Mucosa of gallbladder (tissue), 1 donor: ENCODE results near the gene FOXL2. TPM values are rescaled to one million over a fixed set of nuclear protein-coding genes. Genes with fewer than 3 reads are reported as not detected.

Source experiments
- DNase-seq: peaks from one replicate; pipeline ENCODE4 v3.0.0-alpha.2; 2020; ENCODE audit warnings: low spot score
- total RNA-seq: library from RNA; stranded (reverse); gene quantifications from one replicate; pipeline ENCODE4 v1.2.1, GENCODE V29; 2021
- donor health status: DM: no; HTN: no; CAD: no.

Gene FOXL2
- total RNA-seq = 0.14 TPM

- DNase-seq = no peak
These were observed at the start of gene FOXL2, which contains the start of gene FOXL2NB for GRCh38 chr3:138946663-138947494. TSS of gene FOXL2 (minus strand) at chr3:138947137. CDS start at chr3:138946722, 415 bp downstream. TSS of gene FOXL2NB (plus strand) at chr3:138947217. CDS start at chr3:138947365, 148 bp downstream.

DNA sequence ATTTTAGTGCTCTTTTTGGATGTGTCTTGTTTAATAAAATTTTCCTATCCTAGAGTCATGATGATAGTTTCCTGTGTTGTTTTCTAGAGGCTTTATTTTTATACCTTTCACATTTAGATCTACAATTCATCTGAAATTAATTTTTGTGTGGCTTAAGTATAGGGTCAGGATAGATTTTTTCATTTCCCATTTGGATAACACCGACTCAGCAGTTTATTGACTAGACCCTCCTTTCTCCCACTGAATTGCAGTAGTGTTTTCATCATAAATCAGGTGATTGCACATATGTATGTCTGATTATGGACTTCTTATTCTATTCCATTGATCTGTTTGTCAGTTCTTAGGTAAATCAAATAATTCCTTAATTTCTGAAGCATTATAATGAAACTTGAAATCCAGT is 48.8 kb upstream of the FOXL2 start:
- no peak for DNase-seq

DNA sequence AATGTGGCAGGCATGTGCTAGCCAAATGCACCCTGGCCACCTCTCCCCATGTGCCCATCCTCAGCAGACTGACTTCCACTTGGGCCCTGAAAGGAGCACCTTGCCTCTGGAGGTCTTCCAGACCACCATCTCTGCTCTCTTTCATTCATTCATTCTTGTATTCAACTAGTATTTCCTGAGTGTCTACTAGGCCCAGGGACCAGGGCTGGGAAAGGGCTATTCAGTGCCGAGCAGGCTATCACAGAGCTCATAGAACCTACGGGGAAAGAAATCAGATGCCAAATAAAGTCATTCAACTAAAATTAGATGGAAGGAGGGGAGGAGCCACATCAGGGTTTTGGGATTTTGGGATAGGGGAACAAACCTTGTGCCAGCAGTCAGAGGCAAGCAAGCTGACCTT is 40.2 kb upstream of the FOXL2 start:
- no peak for DNase-seq

GRCh38 chr3:138985932-138986331 is 39.0 kb upstream of the FOXL2 start:
- DNase-seq = no peak

DNA sequence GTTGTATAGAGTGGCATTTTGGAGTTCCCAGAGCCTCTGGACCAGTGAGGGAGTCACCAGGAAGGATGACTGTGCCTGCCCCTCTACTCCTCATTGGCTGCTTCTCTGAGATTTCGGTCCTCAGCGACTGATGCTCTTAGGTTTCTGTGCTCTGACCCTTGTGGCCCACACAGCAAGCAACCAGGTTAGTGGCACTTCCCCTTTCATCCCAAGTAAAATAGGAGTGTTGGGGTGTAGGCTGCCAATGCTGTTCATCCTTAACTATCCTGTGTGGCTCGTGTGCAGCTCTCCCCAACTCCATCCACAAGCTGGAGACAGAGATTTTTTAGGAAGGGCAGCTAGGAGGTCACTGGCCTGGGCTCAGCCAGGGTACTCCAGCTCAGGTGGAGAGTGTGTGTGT is 37.9 kb upstream of the FOXL2 start:
- DNase-seq = no peak

DNA sequence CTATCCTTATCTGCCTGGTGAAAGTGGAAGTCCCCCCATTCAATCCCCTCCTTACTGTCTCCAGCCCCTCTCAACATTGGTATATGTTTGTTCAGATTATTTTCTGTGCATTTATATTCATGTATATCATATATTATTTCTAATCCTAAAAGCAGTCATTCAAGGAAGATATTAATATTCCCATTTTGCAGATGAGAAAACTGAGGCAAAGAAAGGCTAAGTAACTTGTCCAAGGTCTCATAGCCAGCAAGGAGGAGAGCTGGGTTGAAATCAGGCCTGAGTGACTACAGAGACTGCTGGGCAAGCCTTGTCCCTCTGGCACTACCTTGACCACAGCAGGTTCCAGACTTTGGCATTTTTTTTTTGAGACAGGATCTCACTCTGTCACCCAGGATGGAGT is 29.1 kb upstream of the FOXL2 start:
- DNase-seq = no peak

- DNase-seq = no peak
These were observed 28.4 kb upstream of the FOXL2 start for GRCh38 chr3:138975351-138975750.

- DNase-seq = no peak
These were observed 27.5 kb upstream of the FOXL2 start for GRCh38 chr3:138974462-138974861.

GRCh38 chr3:138972941-138973340 is 26.0 kb upstream of the FOXL2 start:
- DNase-seq = no peak

DNA sequence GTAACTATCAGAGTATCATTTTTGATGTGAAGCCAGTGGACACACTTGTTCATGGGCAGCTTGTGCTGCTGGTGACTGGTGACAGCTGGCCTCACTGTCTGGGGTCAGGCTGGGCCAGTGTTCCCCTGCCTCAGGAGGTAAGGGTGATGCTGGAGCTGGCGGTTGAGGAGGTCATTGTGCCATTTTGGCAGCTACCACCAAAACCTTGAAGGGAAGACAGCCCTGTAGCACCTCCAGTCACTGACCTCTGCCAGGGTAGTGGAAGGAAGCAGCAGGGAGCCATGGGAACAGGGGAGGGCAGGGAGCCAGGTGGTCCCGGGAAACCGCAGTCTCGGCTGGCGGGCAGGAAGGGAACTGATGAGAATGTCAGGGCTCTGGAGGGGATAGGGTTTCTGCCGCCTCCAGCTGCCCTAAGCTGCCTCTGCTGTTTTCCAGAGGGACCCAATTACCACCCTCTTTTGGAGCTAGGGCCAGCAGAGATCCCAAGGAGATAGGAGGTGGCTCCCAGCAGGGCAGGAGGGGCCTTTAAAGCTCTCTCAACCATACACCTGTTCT is 24.9 kb upstream of the FOXL2 start:
- no peak for DNase-seq

GRCh38 chr3:138964923-138965322 is 18.0 kb upstream of the FOXL2 start:
- DNase-seq = no peak

DNA sequence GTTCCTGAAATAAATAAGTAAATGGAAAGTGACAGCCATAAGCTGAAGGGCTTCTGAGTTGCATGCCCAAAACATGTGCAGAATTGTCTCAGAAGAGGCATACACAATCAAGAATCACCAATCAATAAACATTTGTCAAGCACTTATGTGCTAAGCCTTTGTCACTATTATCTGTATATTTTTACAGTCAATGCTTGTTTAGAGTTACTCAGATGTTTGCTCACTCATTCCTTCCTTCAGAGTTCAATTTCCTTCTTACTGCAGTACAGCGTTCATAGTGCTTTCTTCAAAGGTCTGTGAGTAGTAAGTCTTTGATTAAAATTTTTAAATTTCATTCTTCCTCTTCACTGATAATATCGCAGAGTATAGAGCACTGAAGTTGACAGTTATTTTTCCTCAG is 17.3 kb upstream of the FOXL2 start:
- DNase-seq = no peak

DNA sequence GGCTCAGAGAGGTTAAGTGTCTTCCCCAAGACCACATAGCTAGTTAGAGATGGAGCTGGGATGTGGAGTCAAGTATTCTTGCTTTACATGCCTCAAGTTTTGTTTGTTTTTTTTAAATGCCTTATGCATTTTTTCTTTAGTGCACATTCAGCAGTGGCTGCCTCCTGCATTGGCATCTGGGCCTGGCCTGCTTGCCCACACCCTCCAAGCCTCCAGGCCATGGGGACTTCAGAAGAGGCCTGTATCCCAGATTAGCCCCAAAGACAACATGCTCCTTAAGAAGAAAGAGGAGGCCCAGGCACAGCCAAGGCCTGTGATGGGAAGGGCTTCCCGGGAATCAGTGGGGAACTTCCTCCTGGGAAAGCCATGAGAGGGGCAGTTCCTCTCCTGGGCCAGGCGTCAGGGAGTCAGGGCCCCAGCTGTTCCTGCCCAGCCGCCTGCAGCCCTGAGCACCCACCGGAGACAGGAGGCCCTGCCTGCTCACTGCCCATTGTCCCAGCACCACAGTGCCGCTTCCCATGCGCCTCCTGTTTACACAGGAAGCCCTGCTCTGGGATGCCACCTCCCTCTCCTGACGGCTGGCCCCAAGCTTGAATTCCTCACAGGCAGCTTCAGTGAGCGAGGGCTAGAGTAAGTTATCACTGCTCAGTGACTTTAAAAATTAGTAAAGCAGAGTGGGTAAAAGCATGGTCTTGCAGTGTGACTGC is 16.1 kb upstream of the FOXL2 start:
- no peak for DNase-seq

DNA sequence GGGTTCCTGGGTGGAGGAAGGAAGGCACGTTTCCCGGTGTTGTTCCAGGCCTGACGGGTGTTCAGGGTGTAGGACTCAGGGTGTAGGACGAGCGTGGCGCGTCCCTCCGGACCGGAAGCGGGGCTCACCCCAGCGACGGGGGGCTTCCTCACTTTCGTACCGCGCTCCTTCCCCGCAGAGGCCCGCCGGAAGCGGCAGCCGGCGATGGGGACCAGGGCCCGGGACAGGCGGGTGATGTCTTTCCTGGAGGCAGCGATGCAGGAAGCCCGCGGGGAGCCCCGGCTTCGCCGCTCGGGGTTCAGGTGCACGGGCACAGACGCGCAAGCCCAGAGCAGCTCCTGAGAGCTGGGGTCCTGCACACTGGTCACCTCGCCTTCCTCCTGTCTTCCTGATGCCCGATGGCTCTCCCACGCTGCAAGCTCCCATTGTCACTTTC is 13.5 kb upstream of the FOXL2 start:
- no peak for DNase-seq

- DNase-seq = no peak
These were observed 3.8 kb upstream of the FOXL2 start for GRCh38 chr3:138950701-138951100.

GRCh38 chr3:138950006-138950644 is 3.2 kb upstream of the FOXL2 start:
- DNase-seq = no peak

DNA sequence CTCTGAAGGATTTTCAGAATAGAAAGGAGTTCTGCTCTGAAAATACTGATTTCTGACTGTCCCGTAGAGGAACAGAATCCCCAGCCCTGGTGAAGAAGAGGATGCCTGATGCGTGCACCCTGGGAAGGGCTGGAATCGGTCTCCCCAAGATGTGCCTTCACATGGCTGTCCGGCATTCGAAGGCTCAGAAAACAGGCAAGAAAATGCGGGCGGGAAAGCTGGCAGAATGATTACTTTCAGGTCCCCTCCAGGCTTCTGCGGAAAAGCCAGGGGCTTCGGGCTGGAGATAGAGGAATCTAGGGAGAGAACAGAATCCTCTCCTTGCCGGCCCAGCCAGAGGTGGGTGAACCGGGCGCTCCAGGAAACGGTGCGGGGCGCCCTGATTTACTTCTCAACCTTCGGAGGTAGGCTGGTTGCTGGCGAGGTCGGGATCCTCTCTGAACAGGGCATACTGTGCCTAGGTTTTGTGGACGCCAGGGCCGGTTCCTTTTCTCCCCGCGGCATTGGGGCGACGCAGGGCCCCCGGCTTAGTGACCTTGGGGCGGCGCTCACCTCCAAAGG is 2.6 kb upstream of the FOXL2 start:
- DNase-seq = no peak

DNA sequence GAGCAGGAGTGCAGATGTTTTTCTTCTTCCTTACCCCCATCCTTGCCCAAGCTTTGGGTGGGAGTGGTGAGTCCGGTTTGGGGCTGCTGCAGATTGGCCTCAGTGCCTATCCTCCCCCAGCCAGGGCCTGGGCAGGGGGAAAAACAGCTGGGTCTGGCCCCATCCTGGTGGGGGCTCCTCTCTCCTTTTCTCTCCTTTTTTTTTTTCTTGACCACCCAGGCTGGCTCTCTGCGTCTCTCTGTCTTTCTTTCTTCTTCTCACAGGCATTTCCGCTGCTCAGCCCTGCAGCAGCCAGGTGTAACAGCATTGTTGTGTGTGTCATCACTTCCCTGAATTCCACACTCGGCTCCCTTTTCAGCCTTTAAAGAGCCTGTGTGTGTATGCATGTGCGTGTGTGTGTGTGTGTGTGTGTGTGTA is 2.1 kb upstream of the FOXL2 start:
- no peak for DNase-seq

- no peak for DNase-seq
These were observed 1.5 kb upstream of the FOXL2 start for GRCh38 chr3:138948371-138949001.

GRCh38 chr3:138947495-138948121 is 671 bp upstream of the FOXL2 start:
- no peak for DNase-seq
